Measurements from ENCODE around the gene CTF1. TPM values are rescaled to one million over a fixed set of nuclear protein-coding genes. Genes with fewer than 3 reads are reported as not detected.

CTF1 gene
- total RNA-seq, 1 donor = 3.3 TPM

DNA sequence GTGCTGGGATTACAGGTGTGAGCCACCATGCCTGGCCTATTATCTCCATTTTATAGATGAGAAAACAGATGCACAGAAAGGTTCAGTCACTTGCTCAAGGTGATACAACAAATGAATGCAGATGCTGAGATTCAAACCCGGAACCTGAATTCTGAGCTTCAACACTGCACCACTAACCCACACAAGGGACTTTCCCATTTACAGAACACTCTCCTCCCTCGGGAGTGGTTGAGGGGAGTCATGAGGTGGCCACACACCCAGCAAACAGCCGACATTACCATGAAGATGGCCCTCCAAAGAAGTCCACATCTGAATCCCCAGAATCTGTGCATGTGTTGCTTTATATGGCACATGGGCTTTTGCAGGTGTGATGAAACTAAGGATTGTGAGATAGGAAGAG lies 11.7 kb upstream of the CTF1 start:
- peak; percentile 29 for DNase-seq (ENCODE audit: insufficient read length, low spot score, missing footprints)
- Histone ChIP-seq H3K4me2 (ENCODE audit: insufficient read depth, low read length) (no peak overlapping the region), H3K4me1 (ENCODE audit: insufficient read depth, low read length) (no peaks in the 10 kb centered on the region), H3K79me2 (ENCODE audit: insufficient read depth, low read length) (peaks cover 3% of the 10 kb centered on the region), H3K27me3 (ENCODE audit: insufficient read depth, low read length) (no peaks in the 10 kb centered on the region), H3K36me3 (ENCODE audit: insufficient read depth, low read length) (peaks cover 34% of the 10 kb centered on the region), H3K4me3 (ENCODE audit: insufficient read depth, low read length) (no peak overlapping the region), H2AFZ (ENCODE audit: low read length) (no peak overlapping the region), H4K20me1 (ENCODE audit: insufficient read depth, low read length) (no peaks in the 10 kb centered on the region), H3K27ac (ENCODE audit: low read depth, low read length) (no peak overlapping the region), H3K9me3 (ENCODE audit: low read depth, low read length) (no peaks in the 10 kb centered on the region)
- TF ChIP-seq CTCF (IDR thresholded peaks at IDR 0.05; ENCODE audit: extremely low read depth, low read depth, low read length) = no peak

DNA sequence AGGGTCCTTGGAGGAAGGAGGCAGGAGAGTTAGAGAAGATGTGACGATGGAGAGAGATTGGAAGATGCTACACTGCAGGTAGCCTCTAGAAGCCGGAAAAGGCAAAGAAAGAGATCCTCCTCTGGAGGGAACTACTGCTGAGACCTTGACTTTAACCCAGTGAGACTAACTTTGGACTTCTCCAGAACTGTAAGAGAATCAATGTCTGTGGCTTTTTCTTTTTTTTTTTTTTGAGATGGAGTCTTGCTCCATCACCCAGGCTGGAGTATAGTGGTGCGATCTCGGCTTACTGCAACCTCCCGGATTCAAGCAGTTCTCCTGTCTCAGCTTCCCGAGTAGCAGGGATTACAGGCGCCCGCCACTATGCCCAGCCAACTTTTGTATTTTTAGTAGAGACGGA lies 11.2 kb upstream of the CTF1 start:
- Histone ChIP-seq H4K20me1 (ENCODE audit: insufficient read depth, low read length) (no peaks in the 10 kb centered on the region), H3K79me2 (ENCODE audit: insufficient read depth, low read length) (peaks cover 3% of the 10 kb centered on the region), H3K27me3 (ENCODE audit: insufficient read depth, low read length) (no peaks in the 10 kb centered on the region), H2AFZ (ENCODE audit: low read length) (no peak overlapping the region), H3K36me3 (ENCODE audit: insufficient read depth, low read length) (peaks cover 34% of the 10 kb centered on the region), H3K9me3 (ENCODE audit: low read depth, low read length) (no peaks in the 10 kb centered on the region), H3K4me3 (ENCODE audit: insufficient read depth, low read length) (no peak overlapping the region), H3K4me2 (ENCODE audit: insufficient read depth, low read length) (no peak overlapping the region), H3K4me1 (ENCODE audit: insufficient read depth, low read length) (no peaks in the 10 kb centered on the region), H3K27ac (ENCODE audit: low read depth, low read length) (no peak overlapping the region)
- DNase-seq (ENCODE audit: insufficient read length, low spot score, missing footprints) = no peak
- no peak for TF ChIP-seq CTCF (IDR thresholded peaks at IDR 0.05; ENCODE audit: extremely low read depth, low read depth, low read length)

GRCh38 chr16:30886145-30886544 lies 10.3 kb upstream of the CTF1 start:
- no peak for TF ChIP-seq CTCF (IDR thresholded peaks at IDR 0.05; ENCODE audit: extremely low read depth, low read depth, low read length)
- H3K9me3 ChIP-seq (ENCODE audit: low read depth, low read length) = no peaks in the 10 kb centered on the region

GRCh38 chr16:30887927-30888326 lies 8.5 kb upstream of the CTF1 start:
- H3K36me3 ChIP-seq (ENCODE audit: insufficient read depth, low read length) = peaks cover 32% of the 10 kb centered on the region
- no peak overlapping the region for H2AFZ ChIP-seq (ENCODE audit: low read length)
- no peak for DNase-seq (ENCODE audit: insufficient read length, low spot score, missing footprints)
- no peak overlapping the region for H3K27ac ChIP-seq (ENCODE audit: low read depth, low read length)
- no peaks in the 10 kb centered on the region for H3K9me3 ChIP-seq (ENCODE audit: low read depth, low read length)
- peaks cover 10% of the 10 kb centered on the region for H3K79me2 ChIP-seq (ENCODE audit: insufficient read depth, low read length)
- no peaks in the 10 kb centered on the region for H3K27me3 ChIP-seq (ENCODE audit: insufficient read depth, low read length)
- TF ChIP-seq CTCF (IDR thresholded peaks at IDR 0.05; ENCODE audit: extremely low read depth, low read depth, low read length) = no peak
- no peaks in the 10 kb centered on the region for H4K20me1 ChIP-seq (ENCODE audit: insufficient read depth, low read length)
- no peak overlapping the region for H3K4me2 ChIP-seq (ENCODE audit: insufficient read depth, low read length)
- H3K4me1 ChIP-seq (ENCODE audit: insufficient read depth, low read length) = peaks cover 2% of the 10 kb centered on the region
- H3K4me3 ChIP-seq (ENCODE audit: insufficient read depth, low read length) = no peak overlapping the region

More at GRCh38 chr16:30886145-30886544, 10.3 kb upstream of the CTF1 start:
- no peak overlapping the region for H3K27ac ChIP-seq (ENCODE audit: low read depth, low read length)
- no peak overlapping the region for H3K4me2 ChIP-seq (ENCODE audit: insufficient read depth, low read length)
- H3K27me3 ChIP-seq (ENCODE audit: insufficient read depth, low read length) = no peaks in the 10 kb centered on the region
- peaks cover 3% of the 10 kb centered on the region for H3K79me2 ChIP-seq (ENCODE audit: insufficient read depth, low read length)
- H2AFZ ChIP-seq (ENCODE audit: low read length) = no peak overlapping the region
- H3K4me3 ChIP-seq (ENCODE audit: insufficient read depth, low read length) = no peak overlapping the region
- no peaks in the 10 kb centered on the region for H4K20me1 ChIP-seq (ENCODE audit: insufficient read depth, low read length)
- no peaks in the 10 kb centered on the region for H3K4me1 ChIP-seq (ENCODE audit: insufficient read depth, low read length)
- H3K36me3 ChIP-seq (ENCODE audit: insufficient read depth, low read length) = peaks cover 30% of the 10 kb centered on the region
- no peak for DNase-seq (ENCODE audit: insufficient read length, low spot score, missing footprints)
